Measurements from ENCODE around the gene ADAM15. TPM values are rescaled to one million over a fixed set of nuclear protein-coding genes. Genes with fewer than 3 reads are reported as not detected.

Gene ADAM15
- total and polyA plus RNA-seq, 2 of the 8 experiments (the other 6 are each of a cell fraction or from before 2014, with no cell fraction given): 32.9 to 37.6 TPM

DNA sequence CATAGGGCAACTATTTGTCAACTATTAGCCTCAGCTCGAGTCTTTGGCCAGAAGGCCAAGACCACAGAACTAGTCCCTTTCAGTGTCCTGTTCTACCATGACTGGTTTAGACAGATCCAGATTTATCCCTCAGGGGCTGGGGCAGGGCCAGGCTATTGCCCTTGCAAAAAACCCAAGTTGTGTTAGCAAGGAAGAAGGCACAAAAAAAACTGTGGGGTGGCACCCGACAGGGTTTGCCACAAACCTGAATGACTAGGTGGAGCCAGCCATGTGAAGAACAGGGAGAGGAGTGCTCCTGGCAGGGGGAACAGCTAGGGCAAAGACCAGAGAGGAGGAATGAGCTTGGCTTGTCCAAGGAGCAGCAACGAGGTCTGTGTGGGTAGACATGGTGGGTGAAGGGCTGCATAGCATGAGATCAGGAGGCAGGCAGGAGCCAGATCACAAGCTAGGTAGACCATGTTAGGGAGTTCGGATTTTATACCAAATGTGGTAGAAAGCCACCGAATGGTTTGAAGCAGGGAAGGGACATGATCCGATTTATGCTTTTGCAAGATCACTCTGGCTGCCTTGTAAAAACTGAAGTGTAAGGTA lies 13.2 kb upstream of the ADAM15 start:
- no peak overlapping the region for H2BK20ac ChIP-seq (ENCODE audit: low read length)
- H3K18ac ChIP-seq (ENCODE audit: extremely low read depth, low read length): no peak overlapping the region
- H3K36me3 ChIP-seq (ENCODE audit: control insufficient read depth in 2 of 4, insufficient read depth in 4 of 4, low read length in 3 of 4): no peaks in the 10 kb centered on the region
- H3K79me1 ChIP-seq (ENCODE audit: low read depth, low read length): no peaks in the 10 kb centered on the region
- H3K4me1 ChIP-seq (replicated peaks in 1 of 4; ENCODE audit: control insufficient read depth in 3 of 4, insufficient read depth in 4 of 4, low read length in 3 of 4): no peaks in the 10 kb centered on the region
- DNase-seq (ENCODE audit: low read depth in 1 of 2, low spot score in 2 of 2) (no peak), FAIRE-seq (no peak)
- H2AK5ac ChIP-seq (ENCODE audit: low read depth, low read length): no peak overlapping the region
- H4K91ac ChIP-seq (replicated peaks; ENCODE audit: insufficient read length, low read length): no peak overlapping the region
- H2BK5ac ChIP-seq (ENCODE audit: low read depth, low read length): no peak overlapping the region
- no peak overlapping the region for H3K4me3 ChIP-seq (ENCODE audit: extremely low read depth in 1 of 4, insufficient read depth in 2 of 4, low read depth in 3 of 4, low read length in 4 of 4)
- 85% methylated on average over 6 of the region's 6 CpGs; no CpG with 5 or more reads in 1 of the 2 experiments for WGBS, 2 experiments (ENCODE audit: extremely low coverage in 1 of 2, insufficient coverage in 1 of 2, insufficient read length in 1 of 2, insufficient replicate concordance in 2 of 2, low coverage in 1 of 2, low lambda C conversion rate in 2 of 2, missing lambda C conversion rate in 1 of 2)
- no peaks in the 10 kb centered on the region for H3K9me3 ChIP-seq (ENCODE audit: insufficient read depth in 2 of 2, low read depth in 1 of 2, low read length in 1 of 2)
- H4K5ac ChIP-seq (ENCODE audit: insufficient read length, low read depth, low read length): no peak overlapping the region
- ChIA-PET CTCF (ENCODE audit: partially characterized antibody) (interaction anchor here (0.7 to 32.4 kb wide), 9 partner anchors 23 to 244 kb away, joined by 3 to 907 read pairs (median 4); partner anchors contain the start of genes ADAM15, EFNA3, EFNA4 and LENEP), POLR2A (ENCODE audit: partially characterized antibody) (interaction anchor here (0.8 to 8.8 kb wide), 5 partner anchors 13 to 44 kb away, joined by 3 to 60 read pairs (median 3); partner anchors contain the start of gene ADAM15)
- H3K27ac ChIP-seq (ENCODE audit: low read depth, low read length): no peak overlapping the region
- no peak overlapping the region for H3K4ac ChIP-seq (replicated peaks; ENCODE audit: insufficient read length, low read depth, low read length)
- H3K27me3 ChIP-seq (replicated peaks in 1 of 4; ENCODE audit: control insufficient read depth in 3 of 4, extremely low read depth in 1 of 4, insufficient read depth in 3 of 4, low read length in 3 of 4): peaks cover 0 to 2% (median 0%) of the 10 kb centered on the region in 4 experiments; a peak in 3 of 7 replicates
- no peak overlapping the region for H2BK12ac ChIP-seq (ENCODE audit: low read depth, low read length)
- H3K56ac ChIP-seq (replicated peaks; ENCODE audit: insufficient read length, low read depth, low read length): no peak overlapping the region
- H4K8ac ChIP-seq (ENCODE audit: extremely low read depth, insufficient read depth, low read length): no peak overlapping the region
- H3K14ac ChIP-seq (ENCODE audit: insufficient read length): no peak overlapping the region
- no peak overlapping the region for H3K9ac ChIP-seq (replicated peaks in 1 of 4; ENCODE audit: extremely low read depth in 1 of 4, low read depth in 3 of 4, low read length in 3 of 4)
- no peaks in the 10 kb centered on the region for H3K23me2 ChIP-seq (ENCODE audit: low read depth, low read length)
- H2AFZ ChIP-seq (ENCODE audit: low read length): no peak overlapping the region
- no peak overlapping the region for H3K4me2 ChIP-seq (ENCODE audit: insufficient read depth in 1 of 2, low read depth in 2 of 2, low read length in 2 of 2)
- H2BK120ac ChIP-seq (replicated peaks; ENCODE audit: low read depth, low read length): no peak overlapping the region
- H3K23ac ChIP-seq (ENCODE audit: insufficient read length): no peak overlapping the region
- H2BK15ac ChIP-seq (ENCODE audit: low read length): no peak overlapping the region
- H4K20me1 ChIP-seq (replicated peaks in 1 of 2; ENCODE audit: control insufficient read depth in 1 of 2, insufficient read depth in 2 of 2, low read length in 2 of 2): no peaks in the 10 kb centered on the region
- no peaks in the 10 kb centered on the region for H3K79me2 ChIP-seq (ENCODE audit: control insufficient read depth in 1 of 2, insufficient read depth in 2 of 2, low read length in 2 of 2)
- TF ChIP-seq CBX8 (IDR thresholded peaks at IDR 0.05; ENCODE audit: borderline replicate concordance, low read depth, low read length) (no peak), NANOG (IDR thresholded peaks at IDR 0.05; ENCODE audit: insufficient read depth, low read depth, low read length, poor library complexity, severe bottlenecking) (no peak), CBX5 (IDR thresholded peaks at IDR 0.05; ENCODE audit: low read depth, low read length) (no peak), GABPA (IDR thresholded peaks at IDR 0.05; ENCODE audit: borderline replicate concordance, insufficient read depth, low read length) (no peak), POLR2AphosphoS5 (IDR thresholded peaks at IDR 0.05; ENCODE audit: low read depth, low read length) (no peak), HDAC2 (IDR thresholded peaks at IDR 0.05; ENCODE audit: borderline replicate concordance in 1 of 2, low read depth in 2 of 2, low read length in 2 of 2) (no peak), CHD2 (IDR thresholded peaks at IDR 0.05; ENCODE audit: low read length) (no peak), YY1 (IDR thresholded peaks at IDR 0.05; ENCODE audit: low read depth, low read length) (no peak)
- TF ChIP-seq, protein P1, sequence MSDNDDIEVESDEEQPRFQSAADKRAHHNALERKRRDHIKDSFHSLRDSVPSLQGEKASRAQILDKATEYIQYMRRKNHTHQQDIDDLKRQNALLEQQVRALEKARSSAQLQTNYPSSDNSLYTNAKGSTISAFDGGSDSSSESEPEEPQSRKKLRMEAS (IDR thresholded peaks at IDR 0.05): no peak
- TF ChIP-seq, protein P2, sequence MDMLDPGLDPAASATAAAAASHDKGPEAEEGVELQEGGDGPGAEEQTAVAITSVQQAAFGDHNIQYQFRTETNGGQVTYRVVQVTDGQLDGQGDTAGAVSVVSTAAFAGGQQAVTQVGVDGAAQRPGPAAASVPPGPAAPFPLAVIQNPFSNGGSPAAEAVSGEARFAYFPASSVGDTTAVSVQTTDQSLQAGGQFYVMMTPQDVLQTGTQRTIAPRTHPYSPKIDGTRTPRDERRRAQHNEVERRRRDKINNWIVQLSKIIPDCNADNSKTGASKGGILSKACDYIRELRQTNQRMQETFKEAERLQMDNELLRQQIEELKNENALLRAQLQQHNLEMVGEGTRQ (IDR thresholded peaks at IDR 0.05; ENCODE audit: low read length): no peak
- TF ChIP-seq, protein P3, sequence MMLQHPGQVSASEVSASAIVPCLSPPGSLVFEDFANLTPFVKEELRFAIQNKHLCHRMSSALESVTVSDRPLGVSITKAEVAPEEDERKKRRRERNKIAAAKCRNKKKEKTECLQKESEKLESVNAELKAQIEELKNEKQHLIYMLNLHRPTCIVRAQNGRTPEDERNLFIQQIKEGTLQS (IDR thresholded peaks at IDR 0.05; ENCODE audit: insufficient read depth, low read depth, low read length): no peak

Measured in H1 (cell line).